Measurements from ENCODE around the gene RAB39A. TPM values are rescaled to one million over a fixed set of nuclear protein-coding genes. Genes with fewer than 3 reads are reported as not detected.
A peak's percentile ranks its signal among the peaks of the same experiment; 100 is the strongest.

RAB39A gene
- total and polyA plus RNA-seq, 4 donors, result 0.14 to 3.5 (median 0.92) TPM

GRCh38 chr11:108009497-108010370 is 81.5 kb downstream of the RAB39A start:
- H3K27me3 ChIP-seq (ENCODE audit: control insufficient read depth in 4 of 4, insufficient read depth in 4 of 4, low read length in 3 of 4), result no peaks in the 10 kb centered on the region
- DNase-seq (ENCODE audit: low spot score), result no peak
- TF ChIP-seq TAF1 (conservative IDR thresholded peaks at IDR 0.05), result no peak
- TF ChIP-seq YY1 (IDR thresholded peaks at IDR 0.05), result peak; percentile 13
- no peak for TF ChIP-seq FOXA2 (IDR thresholded peaks at IDR 0.05)
- no peak for TF ChIP-seq JUND (IDR thresholded peaks at IDR 0.05)
- no peak for TF ChIP-seq CTCF (IDR thresholded peaks at IDR 0.05; ENCODE audit: low read depth, low read length, missing input control)
- TF ChIP-seq RAD21 (IDR thresholded peaks at IDR 0.05), result no peak
- TF ChIP-seq EGR1 (IDR thresholded peaks at IDR 0.05; ENCODE audit: low read depth in 2 of 2), result no peak
- H3K4me1 ChIP-seq (ENCODE audit: control insufficient read depth in 4 of 4, insufficient read depth in 4 of 4, low read length in 3 of 4), result peaks cover 4 to 29% (median 20%) of the 10 kb centered on the region in 4 donors
- no peaks in the 10 kb centered on the region for H3K9me3 ChIP-seq (ENCODE audit: control insufficient read depth in 4 of 4, low read length in 3 of 4)
- peak overlapping the region; percentile 88 to 93 for H3K27ac ChIP-seq (ENCODE audit: low read depth in 1 of 2, low read length in 2 of 2)
- peak overlapping the region; percentile 71 to 84 (median 81) for H3K4me3 ChIP-seq (ENCODE audit: low read depth in 1 of 3, low read length in 3 of 3)
- 1% methylated on average over 31 of the region's 31 CpGs for WGBS
- H3K36me3 ChIP-seq (ENCODE audit: control insufficient read depth in 4 of 4, insufficient read depth in 3 of 4, low read depth in 1 of 4, low read length in 3 of 4), result no peaks in the 10 kb centered on the region
- peak overlapping the region; percentile 83 to 85 for H3K9ac ChIP-seq (ENCODE audit: low read depth in 1 of 2, low read length in 2 of 2)

GRCh38 chr11:108012139-108012725 is 84.0 kb downstream of the RAB39A start:
- Histone ChIP-seq H3K4me1 (ENCODE audit: control insufficient read depth in 4 of 4, insufficient read depth in 4 of 4, low read length in 3 of 4) (peaks cover 8 to 34% (median 26%) of the 10 kb centered on the region in 4 donors), H3K9ac (ENCODE audit: low read depth in 1 of 2, low read length in 2 of 2) (no peak overlapping the region), H3K4me3 (ENCODE audit: low read depth in 1 of 3, low read length in 3 of 3) (no peak overlapping the region), H3K27me3 (ENCODE audit: control insufficient read depth in 4 of 4, insufficient read depth in 4 of 4, low read length in 3 of 4) (no peaks in the 10 kb centered on the region), H3K27ac (ENCODE audit: low read depth in 1 of 2, low read length in 2 of 2) (no peak overlapping the region), H3K9me3 (ENCODE audit: control insufficient read depth in 4 of 4, low read length in 3 of 4) (no peaks in the 10 kb centered on the region), H3K36me3 (ENCODE audit: control insufficient read depth in 4 of 4, insufficient read depth in 3 of 4, low read depth in 1 of 4, low read length in 3 of 4) (no peaks in the 10 kb centered on the region)
- 97% methylated on average over 5 of the region's 5 CpGs for WGBS
- DNase-seq (ENCODE audit: low spot score), result no peak
- TF ChIP-seq SP1 (IDR thresholded peaks at IDR 0.05), result no peak
- TF ChIP-seq, protein P1, sequence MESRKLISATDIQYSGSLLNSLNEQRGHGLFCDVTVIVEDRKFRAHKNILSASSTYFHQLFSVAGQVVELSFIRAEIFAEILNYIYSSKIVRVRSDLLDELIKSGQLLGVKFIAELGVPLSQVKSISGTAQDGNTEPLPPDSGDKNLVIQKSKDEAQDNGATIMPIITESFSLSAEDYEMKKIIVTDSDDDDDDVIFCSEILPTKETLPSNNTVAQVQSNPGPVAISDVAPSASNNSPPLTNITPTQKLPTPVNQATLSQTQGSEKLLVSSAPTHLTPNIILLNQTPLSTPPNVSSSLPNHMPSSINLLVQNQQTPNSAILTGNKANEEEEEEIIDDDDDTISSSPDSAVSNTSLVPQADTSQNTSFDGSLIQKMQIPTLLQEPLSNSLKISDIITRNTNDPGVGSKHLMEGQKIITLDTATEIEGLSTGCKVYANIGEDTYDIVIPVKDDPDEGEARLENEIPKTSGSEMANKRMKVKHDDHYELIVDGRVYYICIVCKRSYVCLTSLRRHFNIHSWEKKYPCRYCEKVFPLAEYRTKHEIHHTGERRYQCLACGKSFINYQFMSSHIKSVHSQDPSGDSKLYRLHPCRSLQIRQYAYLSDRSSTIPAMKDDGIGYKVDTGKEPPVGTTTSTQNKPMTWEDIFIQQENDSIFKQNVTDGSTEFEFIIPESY (IDR thresholded peaks at IDR 0.05), result no peak
- TF ChIP-seq TAF1 (conservative IDR thresholded peaks at IDR 0.05), result no peak
- TF ChIP-seq YY1 (IDR thresholded peaks at IDR 0.05), result no peak
- TF ChIP-seq RAD21 (IDR thresholded peaks at IDR 0.05), result no peak
- no peak for TF ChIP-seq MAX (IDR thresholded peaks at IDR 0.05)
- no peak for TF ChIP-seq FOXA2 (IDR thresholded peaks at IDR 0.05)
- no peak for TF ChIP-seq JUND (IDR thresholded peaks at IDR 0.05)
- TF ChIP-seq, protein P2, sequence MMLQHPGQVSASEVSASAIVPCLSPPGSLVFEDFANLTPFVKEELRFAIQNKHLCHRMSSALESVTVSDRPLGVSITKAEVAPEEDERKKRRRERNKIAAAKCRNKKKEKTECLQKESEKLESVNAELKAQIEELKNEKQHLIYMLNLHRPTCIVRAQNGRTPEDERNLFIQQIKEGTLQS (IDR thresholded peaks at IDR 0.05), result no peak
- TF ChIP-seq EGR1 (IDR thresholded peaks at IDR 0.05; ENCODE audit: low read depth in 2 of 2), result no peak
- TF ChIP-seq GABPA (IDR thresholded peaks at IDR 0.05 in 1 of 2, conservative IDR thresholded peaks at IDR 0.05 in 1 of 2), result no peak

Other genes starting within 250 kb of the RAB39A start
- gene SLN, start 216.4 kb upstream of the RAB39A start, total RNA-seq, result not detected
- not detected for gene SLN, start 216.4 kb upstream of the RAB39A start, polyA plus RNA-seq
- 1 to 10 TPM in 1 of 2 donors, under 1 TPM in 1; 0.42 to 1.4 TPM for gene SLC35F2, start 69.7 kb upstream of the RAB39A start, total RNA-seq
- under 1 TPM; 0.14 to 0.69 TPM for gene SLC35F2, start 69.7 kb upstream of the RAB39A start, polyA plus RNA-seq
- 10 to 100 TPM; 14.5 to 21.1 TPM for gene CUL5, start 80.5 kb downstream of the RAB39A start, total RNA-seq
- gene CUL5, start 80.5 kb downstream of the RAB39A start, polyA plus RNA-seq, result 10 to 100 TPM in 1 of 2 donors, 1 to 10 TPM in 1; 5.6 to 11.4 TPM
- gene ACAT1, start 193.1 kb downstream of the RAB39A start, total RNA-seq, result 1,000 to 10,000 TPM in 1 of 2 donors, 10 to 100 TPM in 1; 99.8 to 1,048 TPM
- gene ACAT1, start 193.1 kb downstream of the RAB39A start, polyA plus RNA-seq, result 100 to 1,000 TPM; 545 to 605 TPM